Transverse colon (tissue), 4 donors: ENCODE results near the gene TPM1. TPM values are rescaled to one million over a fixed set of nuclear protein-coding genes. Genes with fewer than 3 reads are reported as not detected.

ENCODE experiments used
- DNase-seq: peaks from one replicate; pipeline ENCODE4 v3.0.0-alpha.2; 2019
- H3K27ac ChIP-seq, 4 donors: fragments of 200-600 bp; sonication (generic); 2 replicates each; pipeline ENCODE4 v1.5.1; 2016 to 2018; ENCODE audit warnings: inconsistent platforms in 4 of 4
- H3K27me3 ChIP-seq: fragments of 200-600 bp; sonication (generic); 2 replicates; pipeline ENCODE4 v1.5.1; 2017; ENCODE audit warnings: inconsistent platforms
- H3K36me3 ChIP-seq, 4 donors: fragments of 200-600 bp; sonication (generic); 2 replicates each; pipeline ENCODE4 v1.5.1; 2017 to 2019; ENCODE audit warnings: inconsistent platforms in 4 of 4
- H3K4me1 ChIP-seq, 4 donors: fragments of 200-600 bp; sonication (generic); 2 replicates each; pipeline ENCODE4 v1.5.1; 2017 to 2020; ENCODE audit warnings: inconsistent platforms in 4 of 4
- H3K4me3 ChIP-seq, 4 donors: fragments of 200-600 bp; sonication (generic); 1 replicate in 1 of 4; 2 replicates in 3 of 4; pipeline versions ENCODE4 v1.5.1 to v1.6.1; 2017 to 2019; ENCODE audit warnings: inconsistent platforms in 4 of 4
- H3K9me3 ChIP-seq, 2 donors: fragments of 200-600 bp; sonication (generic); 2 replicates each; pipeline ENCODE4 v1.5.1; 2017 to 2019; ENCODE audit warnings: inconsistent platforms in 2 of 2
- CTCF ChIP-seq, 5 experiments: fragments of 200-600 bp in 3 of 5; fragments of 450-650 bp in 2 of 5; sonication (generic) in 3 of 5; IDR thresholded peaks; 1 replicate in 2 of 5; 2 replicates in 3 of 5; pipeline ENCODE4 v1.5.1; 2016 to 2017; ENCODE audit warnings: antibody characterized with exemption in 5 of 5, inconsistent platforms in 3 of 5, mild to moderate bottlenecking in 2 of 5, moderate library complexity in 1 of 5
- EP300 ChIP-seq: sonication (generic); formaldehyde crosslinking; IDR thresholded peaks from one replicate; pipeline ENCODE4 v1.6.1; 2017; ENCODE audit warnings: antibody characterized with exemption, low read depth
- POLR2A ChIP-seq: fragments of 450-650 bp; IDR thresholded peaks from one replicate; pipeline ENCODE4 v1.6.1; 2016; ENCODE audit warnings: antibody characterized with exemption, mild to moderate bottlenecking, moderate library complexity
- POLR2AphosphoS5 ChIP-seq, 3 donors: sonication (generic); formaldehyde crosslinking; IDR thresholded peaks; one replicate each; pipeline ENCODE4 v1.6.1; 2016; ENCODE audit warnings: antibody characterized with exemption in 3 of 3
- WGBS, 2 donors: methylation state at CpG; one replicate each; pipeline ENCODE4 v1.1.5; 2018; ENCODE audit warnings: low coverage in 1 of 2; 5-methylcytosine and 5-hydroxymethylcytosine counted together
- in situ Hi-C, 4 donors: fragments of 200-750 bp; cut with MboI; loops; one replicate each; pipeline versions ENCODE4 v1.15.0 to v1.15.1; 2017; ENCODE audit warnings: low sequenced_read_pairs in 3 of 4, low pct_ligation_motif_present in 1 of 4, low pct_unique_long_range_greater_than_20kb in 1 of 4
- intact Hi-C: fragments of 100-400 bp; cut with DNase I; formaldehyde crosslinking; loops from one replicate; pipeline ENCODE4 v1.15.1; 2023; ENCODE audit warnings: low total_unique reads
- total RNA-seq, 4 donors: library from RNA; depleted of rRNA; stranded (reverse); fragments of >200 nt; gene quantifications; one replicate each; pipeline ENCODE4 v1.1.0, GENCODE V29; 2016

Gene TPM1
- total RNA-seq, 4 donors from 2014 or later: 775 to 2,480 (median 1,140) TPM

GRCh38 chr15:63110428-63111026 is 68.0 kb downstream of the TPM1 start:
- peaks cover 4 to 13% (median 9%) of the 10 kb centered on the region in 4 donors for H3K4me1 ChIP-seq
- H3K27me3 ChIP-seq: no peaks in the 10 kb centered on the region
- intact Hi-C loops (no loop called here), in situ Hi-C loops (no loop called here)
- no peak overlapping the region for H3K27ac ChIP-seq
- no peak overlapping the region for H3K4me3 ChIP-seq
- no peak for DNase-seq
- TF ChIP-seq CTCF (IDR thresholded peaks at IDR 0.05): no peak
- no peak for TF ChIP-seq POLR2A
- no peak for TF ChIP-seq POLR2AphosphoS5 (IDR thresholded peaks at IDR 0.05)
- no peak for TF ChIP-seq EP300
- 93% methylated on average over 3 of the region's 3 CpGs; no CpG with 5 or more reads in 1 of the 2 donors for WGBS, 2 donors
- no peaks in the 10 kb centered on the region for H3K9me3 ChIP-seq
- H3K36me3 ChIP-seq: no peaks in the 10 kb centered on the region

- H3K36me3 ChIP-seq: no peaks in the 10 kb centered on the region
- no peak for TF ChIP-seq EP300
- peaks cover 4 to 13% (median 9%) of the 10 kb centered on the region in 4 donors for H3K4me1 ChIP-seq
- intact Hi-C loops (no loop called here), in situ Hi-C loops (no loop called here)
- no peak overlapping the region for H3K4me3 ChIP-seq
- no peak overlapping the region for H3K27ac ChIP-seq
- no peaks in the 10 kb centered on the region for H3K9me3 ChIP-seq
- no peaks in the 10 kb centered on the region for H3K27me3 ChIP-seq
- DNase-seq: no peak
Measured at GRCh38 chr15:63111481-63111880, 68.9 kb downstream of the TPM1 start.

- no peaks in the 10 kb centered on the region for H3K9me3 ChIP-seq
- in situ Hi-C loops (no loop called here), intact Hi-C loops (no loop called here)
- no peaks in the 10 kb centered on the region for H3K36me3 ChIP-seq
- no peak for DNase-seq
- no peak overlapping the region for H3K27ac ChIP-seq
- H3K4me1 ChIP-seq: peaks cover 1 to 9% (median 5%) of the 10 kb centered on the region in 4 donors
- TF ChIP-seq POLR2A (no peak), CTCF (IDR thresholded peaks at IDR 0.05) (no peak), EP300 (no peak)
- no peaks in the 10 kb centered on the region for H3K27me3 ChIP-seq
- H3K4me3 ChIP-seq: no peak overlapping the region
- 96 to 97% methylated on average over 3 of the region's 3 CpGs for WGBS, 2 donors
Measured at GRCh38 chr15:63112871-63113270, 70.3 kb downstream of the TPM1 start.

- WGBS, 2 donors: 75 to 85% methylated on average over 2 of the region's 2 CpGs
- in situ Hi-C loops: no loop called here
- Histone ChIP-seq H3K4me1 (no peaks in the 10 kb centered on the region), H3K27ac (no peak overlapping the region), H3K27me3 (no peaks in the 10 kb centered on the region), H3K36me3 (no peaks in the 10 kb centered on the region), H3K9me3 (peaks cover 6% of the 10 kb centered on the region in 2 donors), H3K4me3 (no peak overlapping the region)
- no peak for DNase-seq
- TF ChIP-seq POLR2AphosphoS5 (IDR thresholded peaks at IDR 0.05) (no peak), POLR2A (no peak), CTCF (IDR thresholded peaks at IDR 0.05) (no peak), EP300 (no peak)
- intact Hi-C loops: no loop called here
Measured at GRCh38 chr15:63114465-63114864, 71.9 kb downstream of the TPM1 start.

Other genes with a start within 250 kb of the TPM1 start
- 10 to 100 TPM in 3 of 4 donors, 1 to 10 TPM in 1; 6.7 to 20.6 (median 19.6) TPM for gene LACTB, start 79.1 kb downstream of the TPM1 start, total RNA-seq
- gene RPS27L, start 114.7 kb downstream of the TPM1 start, total RNA-seq: 100 to 1,000 TPM in 2 of 4 donors, 1 to 10 TPM in 2; 4.5 to 143 (median 58.5) TPM
- gene RAB8B, start 146.9 kb downstream of the TPM1 start, total RNA-seq: 10 to 100 TPM in 2 of 4 donors, 1 to 10 TPM in 2; 3.2 to 25.4 (median 9.5) TPM
- 1 to 10 TPM in 3 of 4 donors, under 1 TPM in 1; 0.80 to 9.7 (median 7.1) TPM for gene APH1B, start 234.9 kb downstream of the TPM1 start, total RNA-seq